SU-DHL-6 (cell line): Measurements from ENCODE around the gene CHPF2.

ENCODE experiments used
- EZH2phosphoT487 ChIP-seq: fragments of 200-600 bp; sonication (generic), shearing (Covaris generic); conservative IDR thresholded peaks from 2 replicates; pipeline ENCODE4 v1.6.1; 2018; ENCODE audit warnings: mild to moderate bottlenecking, antibody characterized with exemption, low read length, moderate library complexity, mixed read lengths
- TF ChIP-seq, protein P1 (sequence below): fragments of 200-600 bp; sonication (generic); IDR thresholded peaks from one replicate; pipeline ENCODE4 v1.5.1; 2017; ENCODE audit warnings: antibody characterized with exemption, mild to moderate bottlenecking, low read length, moderate library complexity; ENCODE audit not compliant: insufficient read depth, poor library complexity, severe bottlenecking

DNA sequence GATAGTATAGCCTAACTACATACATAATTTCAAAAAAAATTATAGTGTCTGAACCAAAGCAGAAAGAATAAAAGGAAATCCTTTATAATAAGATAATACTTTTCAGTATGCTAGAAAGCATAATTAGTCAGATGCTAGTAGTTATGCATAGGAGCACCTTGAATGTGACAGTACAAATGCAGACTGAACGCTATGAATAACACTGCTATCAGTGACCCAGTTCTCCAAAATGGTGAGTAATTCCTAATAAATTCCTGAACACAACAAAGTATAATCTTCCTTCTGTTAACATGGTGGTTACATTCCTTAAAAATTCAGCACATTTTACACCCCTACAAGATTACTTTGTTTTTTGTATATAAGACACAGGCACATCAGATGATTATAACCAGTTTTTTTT lies 1.2 kb upstream of the CHPF2 start:
- TF ChIP-seq, protein P1, sequence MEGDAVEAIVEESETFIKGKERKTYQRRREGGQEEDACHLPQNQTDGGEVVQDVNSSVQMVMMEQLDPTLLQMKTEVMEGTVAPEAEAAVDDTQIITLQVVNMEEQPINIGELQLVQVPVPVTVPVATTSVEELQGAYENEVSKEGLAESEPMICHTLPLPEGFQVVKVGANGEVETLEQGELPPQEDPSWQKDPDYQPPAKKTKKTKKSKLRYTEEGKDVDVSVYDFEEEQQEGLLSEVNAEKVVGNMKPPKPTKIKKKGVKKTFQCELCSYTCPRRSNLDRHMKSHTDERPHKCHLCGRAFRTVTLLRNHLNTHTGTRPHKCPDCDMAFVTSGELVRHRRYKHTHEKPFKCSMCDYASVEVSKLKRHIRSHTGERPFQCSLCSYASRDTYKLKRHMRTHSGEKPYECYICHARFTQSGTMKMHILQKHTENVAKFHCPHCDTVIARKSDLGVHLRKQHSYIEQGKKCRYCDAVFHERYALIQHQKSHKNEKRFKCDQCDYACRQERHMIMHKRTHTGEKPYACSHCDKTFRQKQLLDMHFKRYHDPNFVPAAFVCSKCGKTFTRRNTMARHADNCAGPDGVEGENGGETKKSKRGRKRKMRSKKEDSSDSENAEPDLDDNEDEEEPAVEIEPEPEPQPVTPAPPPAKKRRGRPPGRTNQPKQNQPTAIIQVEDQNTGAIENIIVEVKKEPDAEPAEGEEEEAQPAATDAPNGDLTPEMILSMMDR, result no peak
- TF ChIP-seq EZH2phosphoT487, result no peak
